Amniotic epithelial cell (primary cell): Measurements from ENCODE around the gene EIF4G3.
"Not testable (repeated sequence)": the region's sequence is repeated elsewhere in the genome, so short reads cannot be mapped to it uniquely, and the experiment has no call there.

ENCODE experiments used
- DNase-seq: peaks from one replicate; pipeline ENCODE4 v3.0.0-alpha.2; 2010; ENCODE audit warnings: low read depth

Gene EIF4G3

GRCh38 chr1:21184276-21184675 lies 7.6 kb upstream of the EIF4G3 start:
- DNase-seq, result no peak

GRCh38 chr1:21182181-21182731 lies 5.6 kb upstream of the EIF4G3 start:
- peak; percentile 40 for DNase-seq

DNA sequence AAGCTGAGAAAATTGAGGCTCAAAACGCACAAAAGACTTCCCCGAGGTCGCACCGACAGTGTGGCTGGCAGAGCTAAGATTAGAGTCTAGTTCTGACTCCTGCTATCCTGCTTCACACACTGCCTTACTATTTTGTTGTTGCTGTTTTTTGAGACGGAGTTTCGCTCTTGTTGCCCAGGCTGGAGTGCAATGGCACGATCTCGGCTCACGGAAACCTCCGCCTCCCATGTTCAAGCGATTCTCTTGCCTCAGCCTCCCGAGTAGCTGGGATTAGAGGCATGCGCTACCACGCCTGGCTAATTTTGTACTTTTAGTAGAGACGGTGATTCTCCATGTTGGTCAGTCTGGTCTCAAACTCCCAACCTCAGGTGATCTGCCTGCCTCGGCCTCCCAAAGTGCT lies 1.6 kb upstream of the EIF4G3 start:
- not testable (repeated sequence) for DNase-seq

GRCh38 chr1:21175670-21176581 lies 771 bp downstream of the EIF4G3 start:
- DNase-seq, result no peak

- DNase-seq, result peak; percentile 56
Measured at GRCh38 chr1:21175324-21175669, 1.4 kb downstream of the EIF4G3 start.

GRCh38 chr1:21174654-21175323 lies 1.9 kb downstream of the EIF4G3 start:
- DNase-seq, result peak; percentile 76

DNA sequence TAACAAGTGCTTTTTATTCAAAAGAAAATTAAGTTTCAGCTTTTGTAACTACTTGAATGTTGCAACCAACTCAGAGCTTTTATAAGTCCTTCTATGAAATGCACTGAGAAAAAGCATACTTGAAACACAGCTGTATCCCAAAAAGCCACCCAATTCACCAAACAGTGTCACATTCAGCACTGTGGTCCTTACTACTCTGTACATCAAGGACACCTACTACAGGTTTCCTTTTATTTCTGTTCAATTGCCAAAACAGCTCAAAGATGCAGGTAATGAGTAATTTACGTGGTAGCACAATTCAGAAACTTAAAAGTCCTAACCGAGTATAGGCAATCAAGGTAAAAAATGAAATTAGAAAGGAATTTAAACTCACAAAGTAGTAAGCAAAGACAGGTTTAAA lies 2.5 kb downstream of the EIF4G3 start:
- no peak for DNase-seq

GRCh38 chr1:21173096-21173495 lies 3.6 kb downstream of the EIF4G3 start:
- DNase-seq, result not testable (repeated sequence)

DNA sequence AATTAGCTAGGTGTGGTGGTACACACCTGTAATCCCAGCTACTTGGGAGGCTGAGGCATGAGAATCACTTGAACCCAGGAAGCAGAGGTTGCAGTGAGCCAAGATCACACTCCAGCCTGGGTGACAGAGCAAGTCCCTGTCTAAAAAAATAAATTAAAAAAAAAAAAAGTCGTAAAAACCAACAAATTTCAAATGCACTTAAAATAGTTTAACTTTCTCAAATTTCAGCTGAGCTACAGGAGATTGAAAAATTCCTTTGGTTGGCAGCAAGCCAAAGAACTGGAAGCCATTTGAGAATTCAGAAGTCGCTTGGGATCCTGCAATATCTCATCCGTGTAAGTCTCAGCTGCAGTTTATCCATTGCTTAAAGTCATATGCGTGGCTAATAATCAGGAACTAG lies 5.9 kb downstream of the EIF4G3 start:
- peak; percentile 43 for DNase-seq

DNA sequence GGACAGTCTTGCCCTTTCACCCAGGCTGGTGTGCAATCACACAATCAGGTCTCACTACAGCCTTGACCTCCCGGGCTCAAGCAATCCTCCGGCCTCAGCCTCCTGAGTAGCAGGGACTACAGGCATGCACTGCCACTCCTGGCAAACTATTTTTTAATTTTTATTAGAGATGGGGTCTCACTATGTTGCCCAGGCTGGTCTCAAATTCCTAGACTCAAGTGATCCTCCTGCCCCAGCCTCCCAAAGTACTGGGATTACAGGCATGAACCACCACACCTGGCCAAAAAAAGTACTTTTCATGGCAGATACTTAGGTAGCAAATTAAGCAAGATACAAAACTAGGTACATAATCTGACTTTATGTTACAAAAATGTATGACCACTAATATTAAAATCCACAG lies 8.3 kb downstream of the EIF4G3 start:
- DNase-seq, result no peak

- no peak for DNase-seq
Measured at GRCh38 chr1:21165646-21166045, 11.1 kb downstream of the EIF4G3 start.

DNA sequence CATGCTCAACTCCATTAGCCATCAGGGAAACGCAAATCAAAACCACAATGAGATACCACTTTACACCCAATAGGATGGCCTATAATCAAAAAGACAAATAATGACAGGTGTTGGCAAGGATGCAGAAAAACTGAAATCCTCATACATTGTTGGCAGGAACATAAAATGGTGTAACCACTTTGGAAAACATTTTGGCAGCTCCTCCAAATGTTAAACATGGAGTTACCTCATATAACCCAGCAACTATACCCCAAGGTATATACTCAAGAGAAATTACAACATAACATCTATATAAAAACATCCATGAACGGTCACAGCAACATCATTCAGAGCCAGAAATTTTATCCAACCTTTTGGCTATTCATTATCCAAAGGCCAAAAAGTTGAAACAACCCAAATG lies 11.6 kb downstream of the EIF4G3 start:
- no peak for DNase-seq

- no peak for DNase-seq
Measured at GRCh38 chr1:21164266-21164665, 12.4 kb downstream of the EIF4G3 start.

DNA sequence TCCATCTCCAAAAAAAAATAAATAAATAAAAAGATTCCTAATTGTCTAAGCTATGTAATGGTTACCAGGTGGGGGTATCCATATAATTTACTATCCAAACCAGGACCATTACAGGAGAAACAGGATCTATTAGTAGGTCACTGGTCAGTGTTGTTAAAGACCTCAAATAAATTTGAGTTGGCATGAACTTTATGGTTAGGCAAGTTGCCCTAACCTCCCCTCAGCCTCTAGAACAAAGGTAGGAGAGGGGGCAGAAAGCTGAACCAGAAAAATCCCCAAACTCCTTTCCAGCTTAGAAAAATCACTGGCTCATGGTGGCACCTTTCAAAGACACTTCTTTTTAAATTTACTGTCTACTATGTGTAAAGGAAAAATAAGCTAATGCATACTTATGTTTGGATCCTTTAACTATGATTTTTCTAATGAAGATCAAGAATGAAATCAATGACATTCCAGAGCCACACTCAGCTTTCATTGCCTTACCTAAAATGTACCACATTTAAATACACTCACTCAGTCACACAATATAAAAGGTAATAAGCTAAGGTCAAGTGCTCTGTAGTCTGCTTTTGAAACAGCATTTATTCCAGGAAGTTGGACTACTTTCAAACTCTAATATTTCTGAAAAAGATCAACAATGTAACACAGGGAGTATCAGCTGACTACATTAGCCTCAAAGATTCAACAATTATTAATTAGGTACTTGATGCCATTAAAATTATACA lies 13.8 kb downstream of the EIF4G3 start:
- no peak for DNase-seq

DNA sequence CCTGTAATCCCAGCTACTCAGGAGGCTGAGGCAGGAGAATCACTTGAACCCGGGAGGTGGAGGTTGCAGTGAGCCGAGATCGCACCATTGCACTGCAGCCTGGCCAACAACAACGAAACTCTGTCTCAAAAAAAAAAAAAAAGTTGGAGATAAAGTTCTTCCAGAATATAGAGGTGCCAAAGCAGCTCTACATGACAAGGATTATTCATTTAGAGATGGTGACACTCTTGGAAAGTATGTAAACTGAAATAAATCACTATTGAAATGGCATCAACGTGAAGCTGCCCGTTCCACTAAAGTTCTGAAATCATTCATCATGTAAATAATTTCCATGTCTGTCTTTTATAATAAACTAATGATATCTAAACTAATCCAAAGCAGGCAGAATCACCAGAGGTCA lies 14.9 kb downstream of the EIF4G3 start:
- DNase-seq, result no peak

GRCh38 chr1:21160263-21160796 lies 16.4 kb downstream of the EIF4G3 start:
- DNase-seq, result no peak

- no peak for DNase-seq
Measured at GRCh38 chr1:21157868-21158267, 18.8 kb downstream of the EIF4G3 start.

GRCh38 chr1:21157054-21157453 lies 19.6 kb downstream of the EIF4G3 start:
- no peak for DNase-seq

DNA sequence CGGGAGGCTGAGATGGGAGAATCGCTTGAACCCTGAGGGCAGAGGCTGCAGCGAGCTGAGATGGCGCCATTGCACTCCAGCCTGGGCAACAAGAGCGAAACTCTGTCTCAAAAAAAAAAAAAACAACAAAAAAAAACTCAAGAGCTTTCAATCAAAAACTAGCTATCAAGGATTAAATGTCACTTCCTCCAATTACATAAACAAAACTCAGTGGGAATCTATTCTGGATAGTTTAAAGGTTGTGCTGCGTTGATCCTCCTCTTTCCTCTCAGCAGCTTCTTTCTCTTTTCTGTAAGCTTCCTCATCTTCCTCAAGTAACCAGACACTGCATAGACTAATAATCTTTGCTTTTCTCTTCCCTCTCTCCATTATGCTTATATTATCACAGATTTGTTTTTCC lies 20.7 kb downstream of the EIF4G3 start:
- no peak for DNase-seq

DNA sequence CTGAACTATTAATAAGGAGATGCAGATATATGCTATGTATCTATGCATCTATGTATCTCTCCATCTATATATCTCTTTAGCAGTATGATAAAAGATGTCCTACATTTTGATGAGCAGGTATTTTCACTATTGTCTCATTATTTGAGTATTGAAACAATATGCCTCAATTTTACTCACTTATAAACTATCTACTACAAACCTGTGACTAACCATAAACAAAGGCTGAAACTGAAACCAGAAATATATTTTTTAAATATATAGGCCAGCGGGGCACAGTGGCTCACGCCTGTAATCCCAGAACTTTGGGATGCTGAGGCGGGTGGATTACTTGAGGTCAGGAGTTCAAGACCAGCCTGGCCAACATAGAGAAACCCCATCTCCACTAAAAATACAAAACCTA lies 22.0 kb downstream of the EIF4G3 start:
- no peak for DNase-seq

DNA sequence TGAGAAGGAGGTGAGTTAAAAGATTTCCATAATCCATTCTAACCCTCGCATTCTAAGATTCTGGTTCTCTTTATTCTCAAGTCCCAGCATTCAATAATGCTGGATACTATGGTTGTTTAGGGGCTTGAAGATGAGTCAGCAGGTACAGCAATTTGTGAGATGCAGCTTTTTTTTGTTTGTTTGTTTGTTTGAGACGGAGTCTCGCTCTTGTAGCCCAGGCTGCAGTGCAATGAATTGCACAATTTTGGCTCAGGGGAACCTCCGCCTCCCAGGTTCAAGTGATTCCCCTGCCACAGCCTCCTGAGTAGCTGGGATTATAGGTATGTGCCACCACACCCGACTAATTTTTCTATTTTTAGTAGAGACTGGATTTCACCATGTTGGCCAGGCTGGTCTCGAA lies 23.3 kb downstream of the EIF4G3 start:
- no peak for DNase-seq

DNA sequence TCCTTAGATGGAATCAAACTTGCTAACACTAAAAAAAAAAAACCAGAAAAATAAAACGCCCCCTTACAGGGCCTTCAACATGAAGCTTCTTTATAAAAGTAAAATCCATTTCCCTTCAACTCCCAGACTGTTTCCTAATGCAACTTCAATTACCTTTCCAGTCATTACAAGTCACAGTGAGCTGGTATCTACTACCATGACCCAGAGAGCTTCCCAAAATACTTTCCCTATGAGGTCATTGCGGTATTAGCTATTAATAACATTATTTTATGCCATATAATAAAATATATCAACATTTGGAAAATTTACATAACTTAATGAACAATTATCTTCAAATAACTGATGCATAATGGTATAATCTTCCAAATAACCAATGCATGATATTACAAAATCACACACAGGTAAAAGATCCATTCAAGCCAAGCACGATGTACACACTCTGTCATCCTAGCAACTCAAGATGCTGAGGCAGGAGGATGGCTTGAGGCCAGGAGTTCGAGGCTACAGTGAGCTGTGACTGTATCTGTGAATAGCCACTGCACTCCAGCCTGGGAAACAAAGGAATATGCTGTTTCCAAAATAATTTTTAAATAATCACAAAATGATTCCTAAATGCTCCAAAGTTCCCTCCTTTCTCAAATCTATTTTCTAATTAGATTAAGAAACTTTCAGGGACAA lies 24.1 kb downstream of the EIF4G3 start:
- no peak for DNase-seq
